HG02678 (cell line): ENCODE measurements around the gene PFKFB3.
"Not testable (repeated sequence)": the region's sequence is repeated elsewhere in the genome, so short reads cannot be mapped to it uniquely, and the experiment has no call there.

Experiments used
- ATAC-seq: cut with Tn5 transposase; IDR thresholded peaks from one replicate; pipeline ENCODE4 v1.9.1; 2021; ENCODE audit warnings: mild to moderate bottlenecking, moderate library complexity; ENCODE audit not compliant: unreplicated experiment

The PFKFB3 gene

GRCh38 chr10:6232846-6233724 is 30.4 kb downstream of the PFKFB3 start:
- no peak for ATAC-seq

DNA sequence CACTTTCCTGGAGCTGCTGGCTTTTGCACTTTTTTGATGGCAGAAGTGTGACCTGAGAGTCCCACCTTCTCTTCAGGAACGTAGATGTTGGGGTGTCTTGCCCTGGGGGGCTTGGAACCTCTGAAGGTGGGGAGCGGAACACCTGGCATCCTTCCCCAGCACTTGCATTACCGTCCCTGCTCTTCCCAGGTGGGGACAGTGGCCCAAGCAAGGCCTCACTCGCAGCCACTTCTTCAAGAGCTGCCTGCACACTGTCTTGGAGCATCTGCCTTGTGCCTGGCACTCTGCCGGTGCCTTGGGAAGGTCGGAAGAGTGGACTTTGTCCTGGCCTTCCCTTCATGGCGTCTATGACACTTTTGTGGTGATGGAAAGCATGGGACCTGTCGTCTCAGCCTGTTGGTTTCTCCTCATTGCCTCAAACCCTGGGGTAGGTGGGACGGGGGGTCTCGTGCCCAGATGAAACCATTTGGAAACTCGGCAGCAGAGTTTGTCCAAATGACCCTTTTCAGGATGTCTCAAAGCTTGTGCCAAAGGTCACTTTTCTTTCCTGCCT is 31.1 kb downstream of the PFKFB3 start:
- ATAC-seq, result no peak

GRCh38 chr10:6234371-6234770 is 31.6 kb downstream of the PFKFB3 start:
- no peak for ATAC-seq

DNA sequence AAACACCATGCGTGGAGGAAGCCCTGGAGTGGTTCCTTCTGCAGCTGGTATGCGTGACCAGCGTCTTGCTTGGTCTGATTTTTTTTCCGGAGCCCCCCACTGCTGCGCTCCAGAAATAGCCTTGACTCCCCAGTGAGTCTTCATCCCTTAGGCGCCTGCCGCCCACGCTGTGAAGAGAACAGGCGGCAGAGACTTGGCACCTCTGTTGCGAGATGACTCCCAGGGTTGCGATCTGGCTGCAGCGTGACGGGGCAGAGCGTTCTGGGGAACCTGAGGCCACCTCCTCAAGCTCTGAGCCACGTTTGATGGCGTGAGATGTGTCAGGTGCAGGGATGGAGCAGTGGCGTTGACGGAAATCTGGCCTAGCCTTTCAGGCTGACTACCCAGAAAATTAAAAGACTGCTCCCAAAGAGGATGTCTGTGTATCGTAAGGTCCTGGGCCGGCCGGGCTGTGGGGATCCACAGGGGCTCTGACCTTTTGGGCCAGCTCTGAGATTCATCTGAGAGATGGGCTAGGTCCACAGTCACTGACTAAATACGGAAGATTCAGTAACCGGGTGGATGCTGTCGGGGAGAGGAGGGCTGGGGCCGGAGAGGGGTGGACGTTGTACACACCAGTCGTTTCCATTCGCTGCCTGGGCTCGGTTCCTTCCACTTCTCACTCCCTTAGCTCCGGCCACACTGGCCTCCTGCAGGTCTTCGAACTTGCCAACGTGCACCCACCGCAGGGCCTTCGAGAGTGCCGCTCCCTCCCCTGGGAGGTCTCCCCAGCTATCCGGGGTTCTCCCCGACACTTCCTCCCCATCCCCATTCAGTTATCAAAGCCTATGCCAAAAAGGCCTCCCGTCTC is 33.8 kb downstream of the PFKFB3 start:
- no peak for ATAC-seq

- ATAC-seq, result no peak
Observed at GRCh38 chr10:6237199-6237530, 34.4 kb downstream of the PFKFB3 start.

GRCh38 chr10:6238587-6239212 is 36.0 kb downstream of the PFKFB3 start:
- ATAC-seq, result not testable (repeated sequence)

DNA sequence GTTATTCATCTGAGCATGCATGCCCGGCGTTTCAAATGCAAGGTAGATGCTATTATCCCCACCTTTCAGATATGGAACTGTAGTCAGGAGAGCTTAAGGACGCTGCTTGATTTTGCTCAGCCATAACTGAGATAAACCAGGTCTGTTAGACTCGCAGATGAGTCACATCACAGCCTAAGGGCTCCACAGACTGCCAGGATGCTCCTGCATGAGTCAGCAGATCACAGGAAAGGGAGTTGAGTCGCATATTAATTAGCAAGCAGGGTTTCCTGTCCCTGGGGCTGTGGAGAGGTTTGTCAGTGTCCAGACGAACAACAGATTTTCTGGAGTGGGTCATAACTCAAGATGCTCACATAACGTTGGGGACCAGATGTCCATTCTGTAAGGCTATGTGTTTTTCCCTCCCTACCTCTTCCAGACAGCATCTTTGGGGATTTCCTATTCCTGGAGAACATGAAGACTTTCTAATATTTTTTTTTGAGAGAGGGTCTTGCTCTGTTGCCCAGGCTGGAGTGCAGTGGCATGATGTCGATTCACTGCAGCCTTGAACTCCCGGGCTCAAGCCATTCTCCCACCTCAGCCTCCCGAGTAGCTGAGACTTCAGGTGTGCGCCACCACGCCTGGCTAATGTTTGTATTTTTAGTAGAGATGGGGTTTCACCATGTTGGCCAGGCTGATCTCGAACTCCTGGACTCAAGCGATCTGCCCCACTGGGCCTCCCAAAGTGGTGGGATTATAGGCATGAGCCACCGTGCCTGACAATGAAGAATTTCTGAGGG is 36.7 kb downstream of the PFKFB3 start:
- no peak for ATAC-seq

GRCh38 chr10:6240254-6240653 is 37.5 kb downstream of the PFKFB3 start:
- ATAC-seq, result no peak

- no peak for ATAC-seq
Observed at GRCh38 chr10:6242089-6242488, 39.4 kb downstream of the PFKFB3 start.

- ATAC-seq, result no peak
Observed at GRCh38 chr10:6244510-6244909, 41.8 kb downstream of the PFKFB3 start.

GRCh38 chr10:6247041-6247712 is 44.4 kb downstream of the PFKFB3 start:
- no peak for ATAC-seq

- ATAC-seq, result not testable (repeated sequence)
Observed at GRCh38 chr10:6248908-6249307, 46.2 kb downstream of the PFKFB3 start.

DNA sequence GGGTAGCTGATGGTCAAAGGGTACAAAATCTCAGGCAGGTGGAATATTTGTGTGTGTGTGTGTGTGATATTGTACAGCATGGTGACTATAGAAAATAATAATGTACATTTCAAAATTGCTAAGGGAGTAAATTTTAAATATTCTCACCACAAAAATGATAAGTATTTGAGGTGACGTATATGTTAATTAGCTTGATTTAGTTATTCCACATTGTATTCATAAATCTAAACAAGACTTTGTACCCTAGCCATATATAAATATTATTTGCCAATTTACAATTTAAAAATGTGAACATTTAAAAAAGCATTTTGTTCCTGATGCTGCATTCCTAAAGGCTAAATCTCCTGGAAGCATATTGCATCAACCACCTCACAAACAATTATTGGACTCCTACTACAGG is 47.0 kb downstream of the PFKFB3 start:
- ATAC-seq, result no peak

DNA sequence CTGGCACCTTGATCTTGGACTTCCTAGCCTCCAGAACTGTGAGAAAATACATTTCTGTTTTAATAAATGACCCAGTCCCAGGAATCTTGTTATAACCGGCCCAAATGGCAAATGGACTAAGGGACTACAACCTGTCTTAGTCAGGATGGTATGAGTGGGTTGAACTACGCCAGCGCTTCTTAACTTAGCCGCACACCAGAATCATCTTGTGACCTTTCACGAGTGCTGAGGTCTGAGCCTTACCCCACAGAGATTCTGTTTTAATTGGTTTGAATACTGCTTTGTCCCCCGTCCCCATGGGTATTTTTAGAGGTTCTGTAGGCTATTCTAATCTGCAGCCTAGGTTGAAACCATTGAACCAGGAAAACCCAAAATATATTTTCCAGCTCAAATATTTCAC is 48.0 kb downstream of the PFKFB3 start:
- no peak for ATAC-seq

GRCh38 chr10:6254201-6254600 is 51.5 kb downstream of the PFKFB3 start:
- ATAC-seq, result no peak

- ATAC-seq, result no peak
Observed at GRCh38 chr10:6255548-6256061, 52.9 kb downstream of the PFKFB3 start.

DNA sequence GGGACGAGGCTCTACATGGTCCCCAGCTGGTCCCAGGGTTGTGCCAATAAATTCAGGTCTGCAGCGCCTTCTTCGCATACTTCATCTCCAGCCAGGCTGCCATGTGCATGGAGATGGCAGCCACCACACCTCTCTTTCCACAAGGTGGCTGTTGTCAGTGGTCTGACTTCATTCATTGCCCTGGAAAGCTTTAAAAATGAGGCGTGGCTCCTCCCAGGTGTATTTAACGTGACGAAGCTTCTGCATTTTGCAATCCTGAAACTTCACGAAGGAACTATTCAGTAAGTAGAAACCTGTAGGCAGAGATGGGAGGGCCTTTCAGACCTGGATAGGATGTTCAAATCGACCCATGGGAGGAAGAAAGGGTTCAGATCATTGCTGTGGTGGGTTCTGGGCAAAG is 53.7 kb downstream of the PFKFB3 start:
- no peak for ATAC-seq

- ATAC-seq, result no peak
Observed at GRCh38 chr10:6259153-6259552, 56.4 kb downstream of the PFKFB3 start.

DNA sequence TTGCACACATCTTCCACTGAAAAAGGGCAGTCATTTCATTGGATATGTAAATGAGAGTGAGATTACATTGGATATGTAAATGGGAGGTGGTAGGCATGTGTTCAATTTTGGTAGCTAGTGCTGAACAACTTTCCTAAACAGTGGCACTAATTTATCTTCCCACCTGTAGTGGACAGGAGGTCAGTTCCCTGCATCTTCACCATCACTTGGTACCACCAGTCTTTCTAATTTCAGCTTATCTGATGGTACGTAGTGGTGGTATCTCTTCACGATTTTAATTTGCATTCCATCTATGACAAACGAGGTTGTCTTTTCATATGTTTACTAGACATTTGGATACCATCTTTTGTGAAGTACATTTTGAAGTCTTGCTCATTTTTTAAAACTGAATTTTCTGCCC is 58.1 kb downstream of the PFKFB3 start:
- no peak for ATAC-seq

DNA sequence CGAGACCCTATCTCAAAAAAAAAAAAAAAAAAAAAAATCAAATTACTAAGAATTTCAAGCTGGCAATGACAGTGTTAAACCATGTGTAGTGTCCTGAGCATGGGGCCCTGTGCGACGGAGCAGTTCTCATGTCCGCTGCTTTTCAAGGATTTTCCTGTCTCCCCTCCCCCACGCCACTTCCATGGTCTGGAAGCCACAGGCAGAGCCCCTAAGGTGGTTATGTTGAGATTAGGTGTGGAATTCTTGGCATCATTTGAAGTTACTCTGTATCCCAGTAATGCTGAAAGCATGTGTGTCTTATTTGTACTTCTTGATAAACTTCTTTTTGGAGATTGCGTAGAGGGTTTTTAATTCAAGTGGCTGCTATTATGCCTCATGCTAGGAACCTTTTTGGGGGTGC is 65.2 kb downstream of the PFKFB3 start:
- no peak for ATAC-seq
